Stimulated activated CD8-positive, alpha-beta memory T cell treated with anti-CD3 and anti-CD28 coated beads, Interleukin-15, amount 100 ng/mL, for 4 hours (primary cell): ENCODE measurements around the gene TUSC7.

ENCODE experiments used
- DNase-seq, 2 donors: peaks; one replicate each; pipeline ENCODE4 v3.0.0-alpha.2; 2020; ENCODE audit warnings: low read depth in 2 of 2

The TUSC7 gene

GRCh38 chr3:116709479-116709878 lies at the start of gene TUSC7:
TUSC7 (plus strand) TSS chr3:116709779.
- DNase-seq = no peak

GRCh38 chr3:116661196-116661595 lies 48.4 kb upstream of the TUSC7 start:
- no peak for DNase-seq

GRCh38 chr3:116663161-116664110 lies 46.1 kb upstream of the TUSC7 start:
- no peak for DNase-seq

GRCh38 chr3:116667324-116667723 lies 42.3 kb upstream of the TUSC7 start:
- DNase-seq = no peak

GRCh38 chr3:116667791-116668190 lies 41.8 kb upstream of the TUSC7 start:
- DNase-seq = no peak

- no peak for DNase-seq
Measured at GRCh38 chr3:116669576-116669975, 40.0 kb upstream of the TUSC7 start.

- no peak for DNase-seq
Measured at GRCh38 chr3:116671151-116671550, 38.4 kb upstream of the TUSC7 start.

GRCh38 chr3:116678853-116679252 lies 30.7 kb upstream of the TUSC7 start:
- DNase-seq = no peak

- no peak for DNase-seq
Measured at GRCh38 chr3:116691041-116691440, 18.5 kb upstream of the TUSC7 start.

GRCh38 chr3:116701070-116701469 lies 8.5 kb upstream of the TUSC7 start:
- DNase-seq = no peak

- no peak for DNase-seq
Measured at GRCh38 chr3:116702334-116702733, 7.2 kb upstream of the TUSC7 start.

GRCh38 chr3:116707531-116707930 lies 2.0 kb upstream of the TUSC7 start:
- DNase-seq = no peak

- DNase-seq = no peak
Measured at GRCh38 chr3:116716490-116716889, 6.9 kb downstream of the TUSC7 start.

GRCh38 chr3:116717566-116717965 lies 8.0 kb downstream of the TUSC7 start:
- no peak for DNase-seq

GRCh38 chr3:116728454-116728853 lies 18.9 kb downstream of the TUSC7 start:
- no peak for DNase-seq

- DNase-seq = no peak
Measured at GRCh38 chr3:116734243-116734642, 24.7 kb downstream of the TUSC7 start.

GRCh38 chr3:116739678-116740077 lies 30.1 kb downstream of the TUSC7 start:
- no peak for DNase-seq

- no peak for DNase-seq
Measured at GRCh38 chr3:116740293-116740692, 30.7 kb downstream of the TUSC7 start.

GRCh38 chr3:116741467-116741866 lies 31.9 kb downstream of the TUSC7 start:
- DNase-seq = no peak

GRCh38 chr3:116743062-116743461 lies 33.5 kb downstream of the TUSC7 start:
- DNase-seq = no peak

GRCh38 chr3:116749388-116749787 lies 39.8 kb downstream of the TUSC7 start:
- DNase-seq = no peak

- DNase-seq = no peak
Measured at GRCh38 chr3:116757315-116757714, 47.7 kb downstream of the TUSC7 start.

- DNase-seq = no peak
Measured at GRCh38 chr3:116759316-116759715, 49.7 kb downstream of the TUSC7 start.
